Parathyroid adenoma (tissue), 2 donors: ENCODE measurements around the gene DOCK10.
"Not testable (repeated sequence)": the region's sequence is repeated elsewhere in the genome, so short reads cannot be mapped to it uniquely, and the experiment has no call there.

Experiments
- H2AFZ ChIP-seq: fragments of 300-600 bp; sonication (generic); one replicate; pipeline ENCODE4 v1.7.0; 2017; ENCODE audit warnings: antibody characterized with exemption, mild to moderate bottlenecking
- H3K27ac ChIP-seq: fragments of 300-600 bp; sonication (generic); one replicate; pipeline ENCODE4 v1.7.0; 2017
- H3K27me3 ChIP-seq: fragments of 300-600 bp; sonication (generic); one replicate; pipeline ENCODE4 v1.7.0; 2017; ENCODE audit warnings: low read length; ENCODE audit not compliant: control insufficient read depth, insufficient read depth
- H3K36me3 ChIP-seq: fragments of 300-600 bp; sonication (generic); one replicate; pipeline ENCODE4 v1.7.0; 2017; ENCODE audit warnings: low read length; ENCODE audit not compliant: control insufficient read depth, insufficient read depth
- H3K4me1 ChIP-seq: fragments of 300-600 bp; sonication (generic); one replicate; pipeline ENCODE4 v1.7.0; 2017; ENCODE audit warnings: control low read depth
- H3K4me2 ChIP-seq: fragments of 300-600 bp; sonication (generic); one replicate; pipeline ENCODE4 v1.7.0; 2017; ENCODE audit warnings: low read length
- H3K4me3 ChIP-seq: fragments of 300-600 bp; sonication (generic); one replicate; pipeline ENCODE4 v1.7.0; 2017; ENCODE audit warnings: low read depth, low read length
- H3K79me2 ChIP-seq: fragments of 300-600 bp; sonication (generic); one replicate; pipeline ENCODE4 v1.7.0; 2017; ENCODE audit warnings: control low read depth
- H3K9ac ChIP-seq: fragments of 300-600 bp; sonication (generic); one replicate; pipeline ENCODE4 v1.7.0; 2017; ENCODE audit warnings: mild to moderate bottlenecking
- H3K9me3 ChIP-seq: fragments of 300-600 bp; sonication (generic); one replicate; pipeline ENCODE4 v1.7.0; 2017; ENCODE audit warnings: low read length; ENCODE audit not compliant: control insufficient read depth
- TF ChIP-seq, protein P1 (sequence below): fragments of 300-600 bp; sonication (generic); IDR thresholded peaks from one replicate; pipeline ENCODE4 v1.7.0; 2017; ENCODE audit warnings: antibody characterized with exemption, mild to moderate bottlenecking
- donor health status: primary hyperparathyroidism.

Gene DOCK10

DNA sequence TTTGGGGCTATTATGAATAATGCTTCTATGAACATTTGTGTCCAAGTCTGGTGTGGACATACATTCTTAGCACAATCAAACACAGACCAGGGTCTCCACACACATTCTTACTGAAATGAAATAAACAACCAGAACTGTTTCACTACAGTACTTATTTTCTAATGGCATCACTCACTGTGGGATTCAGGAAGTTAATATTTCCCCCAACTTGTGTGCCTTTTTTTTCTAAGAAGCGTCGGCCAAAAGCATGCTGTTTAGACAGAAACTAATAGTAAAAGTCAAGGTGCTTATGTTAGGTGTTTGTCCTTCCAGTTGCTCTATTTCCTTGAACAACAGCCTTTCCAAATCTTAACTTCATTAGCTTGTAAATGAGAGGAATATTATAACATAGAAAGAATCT is 117.6 kb downstream of the DOCK10 start:
- Histone ChIP-seq H3K27me3 (no peaks in the 10 kb centered on the region), H3K4me3 (no peak overlapping the region), H3K4me1 (no peaks in the 10 kb centered on the region), H2AFZ (no peak overlapping the region), H3K9ac (no peak overlapping the region), H3K36me3 (no peaks in the 10 kb centered on the region), H3K9me3 (no peaks in the 10 kb centered on the region), H3K79me2 (no peaks in the 10 kb centered on the region), H3K4me2 (no peak overlapping the region), H3K27ac (no peak overlapping the region)
- TF ChIP-seq, protein P1, sequence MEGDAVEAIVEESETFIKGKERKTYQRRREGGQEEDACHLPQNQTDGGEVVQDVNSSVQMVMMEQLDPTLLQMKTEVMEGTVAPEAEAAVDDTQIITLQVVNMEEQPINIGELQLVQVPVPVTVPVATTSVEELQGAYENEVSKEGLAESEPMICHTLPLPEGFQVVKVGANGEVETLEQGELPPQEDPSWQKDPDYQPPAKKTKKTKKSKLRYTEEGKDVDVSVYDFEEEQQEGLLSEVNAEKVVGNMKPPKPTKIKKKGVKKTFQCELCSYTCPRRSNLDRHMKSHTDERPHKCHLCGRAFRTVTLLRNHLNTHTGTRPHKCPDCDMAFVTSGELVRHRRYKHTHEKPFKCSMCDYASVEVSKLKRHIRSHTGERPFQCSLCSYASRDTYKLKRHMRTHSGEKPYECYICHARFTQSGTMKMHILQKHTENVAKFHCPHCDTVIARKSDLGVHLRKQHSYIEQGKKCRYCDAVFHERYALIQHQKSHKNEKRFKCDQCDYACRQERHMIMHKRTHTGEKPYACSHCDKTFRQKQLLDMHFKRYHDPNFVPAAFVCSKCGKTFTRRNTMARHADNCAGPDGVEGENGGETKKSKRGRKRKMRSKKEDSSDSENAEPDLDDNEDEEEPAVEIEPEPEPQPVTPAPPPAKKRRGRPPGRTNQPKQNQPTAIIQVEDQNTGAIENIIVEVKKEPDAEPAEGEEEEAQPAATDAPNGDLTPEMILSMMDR: no peak

DNA sequence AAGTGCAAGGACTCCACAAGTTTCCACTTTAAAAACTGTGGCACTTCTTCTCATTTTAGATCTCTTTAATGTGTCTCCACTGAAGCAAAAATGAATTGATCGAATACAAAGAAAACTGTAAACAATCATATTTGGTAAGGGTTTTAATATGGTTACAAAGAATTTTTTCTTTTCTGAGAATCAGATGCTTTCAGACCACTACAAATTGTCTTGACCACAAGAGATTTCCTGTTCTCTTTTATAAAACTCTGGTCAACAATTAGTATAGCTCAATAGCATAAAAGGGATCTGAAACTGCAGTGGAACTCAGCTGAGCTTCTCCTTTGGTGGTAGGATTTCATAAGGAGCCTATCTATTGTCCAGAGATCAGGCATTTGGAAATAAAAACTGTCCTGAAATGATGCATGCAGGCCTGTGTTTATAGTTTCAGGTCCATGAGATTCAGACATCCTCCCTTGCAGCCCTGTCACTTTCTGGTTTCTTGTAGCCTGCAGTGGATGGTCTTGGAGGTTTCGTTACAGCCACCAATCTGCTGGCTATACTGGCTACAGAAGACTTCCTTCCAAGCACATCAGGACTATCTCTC is 120.0 kb downstream of the DOCK10 start:
- Histone ChIP-seq H3K79me2 (no peaks in the 10 kb centered on the region), H3K9me3 (no peaks in the 10 kb centered on the region), H3K27me3 (no peaks in the 10 kb centered on the region), H3K27ac (no peak overlapping the region), H3K4me1 (no peaks in the 10 kb centered on the region), H3K4me3 (no peak overlapping the region), H2AFZ (no peak overlapping the region), H3K9ac (no peak overlapping the region), H3K4me2 (no peak overlapping the region), H3K36me3 (no peaks in the 10 kb centered on the region)
- TF ChIP-seq, protein P1: no peak

DNA sequence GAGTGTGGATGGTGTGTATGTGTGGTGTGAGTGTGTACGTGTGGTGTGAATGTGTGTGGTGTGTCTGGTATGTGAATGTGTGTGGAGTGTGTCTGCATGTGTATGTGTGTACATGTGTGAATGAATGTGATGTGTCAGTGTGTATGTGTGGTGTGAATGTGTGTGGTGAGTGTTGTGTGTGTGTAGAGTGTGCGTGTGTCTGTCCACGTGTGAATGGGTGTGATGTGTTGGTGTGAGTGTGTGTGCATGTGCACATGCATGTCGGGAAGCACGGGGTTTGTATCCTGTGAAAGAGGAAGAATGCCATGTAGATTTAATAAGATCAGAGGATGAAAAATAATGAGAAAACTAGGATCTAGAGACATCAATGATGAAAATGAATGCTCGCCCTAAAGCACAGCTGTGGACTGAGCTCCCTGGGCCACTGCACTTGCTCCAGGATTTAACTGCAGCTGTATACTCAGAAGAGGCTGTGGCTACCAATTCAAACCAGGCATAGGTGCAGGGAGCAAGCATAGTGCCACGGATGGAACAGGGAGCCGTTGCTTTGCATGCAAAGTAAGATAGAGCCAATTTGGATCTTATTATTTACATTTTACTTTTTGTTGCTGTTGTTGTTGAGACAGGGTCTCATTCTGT is 122.7 kb downstream of the DOCK10 start:
- no peak overlapping the region for H3K4me3 ChIP-seq
- TF ChIP-seq, protein P1: no peak
- H3K9me3 ChIP-seq: no peaks in the 10 kb centered on the region
- no peaks in the 10 kb centered on the region for H3K27me3 ChIP-seq
- no peaks in the 10 kb centered on the region for H3K36me3 ChIP-seq
- H3K4me1 ChIP-seq: no peaks in the 10 kb centered on the region
- H3K9ac ChIP-seq: no peak overlapping the region
- H3K27ac ChIP-seq: no peak overlapping the region
- no peaks in the 10 kb centered on the region for H3K79me2 ChIP-seq
- no peak overlapping the region for H3K4me2 ChIP-seq
- no peak overlapping the region for H2AFZ ChIP-seq

DNA sequence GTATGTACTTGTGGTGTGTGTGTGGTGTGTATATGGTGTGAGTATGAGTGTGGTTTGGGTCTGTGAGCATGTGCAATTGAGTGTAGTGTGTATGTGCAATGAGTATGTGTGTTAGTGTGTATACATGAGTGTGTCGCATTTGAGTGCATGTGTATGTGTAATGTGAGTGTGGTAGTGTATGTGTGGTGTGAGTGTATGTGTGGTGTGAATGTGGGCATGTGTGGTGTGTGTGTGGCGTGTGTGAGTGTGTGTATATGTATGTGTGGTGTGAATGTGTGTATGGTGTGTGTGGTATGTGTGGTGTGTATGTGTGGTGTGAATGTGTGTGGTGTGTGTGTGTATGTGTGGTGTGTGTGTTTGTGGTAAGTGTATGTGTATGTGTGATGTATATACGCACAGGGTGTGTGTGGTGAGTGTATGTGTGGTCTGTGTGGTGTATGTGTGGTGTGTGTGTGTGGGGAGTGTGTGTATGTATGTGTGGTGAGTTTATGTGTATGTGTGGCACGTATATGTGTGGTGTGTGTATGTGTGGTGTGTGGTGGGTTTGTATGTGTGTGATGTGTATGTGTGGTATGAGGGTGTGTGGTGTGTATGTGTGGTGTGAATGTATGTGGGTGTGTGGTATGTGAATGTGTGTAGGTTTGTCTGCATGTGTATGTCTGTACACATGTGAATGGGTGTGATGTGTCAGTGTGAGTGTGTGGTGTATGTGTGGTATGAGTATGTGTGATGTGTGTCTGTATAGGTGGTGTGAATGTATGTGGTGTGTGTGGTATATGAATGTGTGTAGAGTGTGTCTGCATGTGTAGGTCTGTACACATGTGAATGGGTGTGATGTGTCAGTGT is 123.4 kb downstream of the DOCK10 start:
- no peaks in the 10 kb centered on the region for H3K79me2 ChIP-seq
- TF ChIP-seq, protein P1: no peak
- no peak overlapping the region for H2AFZ ChIP-seq
- H3K4me2 ChIP-seq: no peak overlapping the region
- no peak overlapping the region for H3K27ac ChIP-seq
- H3K9ac ChIP-seq: no peak overlapping the region
- no peaks in the 10 kb centered on the region for H3K9me3 ChIP-seq
- H3K4me3 ChIP-seq: no peak overlapping the region
- H3K27me3 ChIP-seq: no peaks in the 10 kb centered on the region
- no peaks in the 10 kb centered on the region for H3K36me3 ChIP-seq
- no peaks in the 10 kb centered on the region for H3K4me1 ChIP-seq

DNA sequence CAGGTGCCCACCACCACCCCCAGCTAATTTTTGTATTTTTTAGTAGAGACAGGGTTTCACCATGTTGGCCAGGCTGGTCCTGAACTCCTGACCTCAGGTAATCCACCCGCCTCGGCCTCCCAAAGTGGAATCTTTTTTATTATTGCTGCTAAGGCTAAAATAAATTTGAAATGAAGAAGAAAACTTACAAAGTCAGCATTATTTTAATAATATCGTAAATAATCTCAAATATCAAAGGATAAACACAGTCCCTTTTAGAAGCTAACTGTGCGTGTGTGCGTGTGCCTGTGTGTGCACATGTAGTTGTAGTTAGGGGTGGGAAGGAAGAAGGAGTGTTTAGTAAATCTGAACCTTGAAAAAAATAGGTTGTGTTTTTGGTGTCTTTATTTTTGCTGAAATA is 125.0 kb downstream of the DOCK10 start:
- not testable (repeated sequence) for H3K79me2 ChIP-seq, H3K27ac ChIP-seq, H3K27me3 ChIP-seq, H3K4me1 ChIP-seq, H3K9ac ChIP-seq, H3K36me3 ChIP-seq, H3K4me3 ChIP-seq, H3K4me2 ChIP-seq, H2AFZ ChIP-seq, H3K9me3 ChIP-seq
